ENCODE data around the gene THOC7. TPM values are rescaled to one million over a fixed set of nuclear protein-coding genes. Genes with fewer than 3 reads are reported as not detected.

THOC7 gene
- total and polyA plus RNA-seq, 2 experiments from 2014 or later = 49.1 to 115 TPM

- Histone ChIP-seq H3K36me3 (no peaks in the 10 kb centered on the region), H3K9me3 (ENCODE audit: low read depth) (no peaks in the 10 kb centered on the region), H3K27ac (no peak overlapping the region), H3K4me1 (ENCODE audit: low read depth) (peaks cover 7% of the 10 kb centered on the region), H3K4me3 (no peak overlapping the region), H3K27me3 (no peaks in the 10 kb centered on the region)
- no peak for TF ChIP-seq CTCF (IDR thresholded peaks at IDR 0.05; ENCODE audit: low read depth, low read length)
- DNase-seq (ENCODE audit: low read depth in 1 of 2, low spot score in 1 of 2) = no peak
These were observed 42.4 kb upstream of the THOC7 start for GRCh38 chr3:63905731-63906620.

GRCh38 chr3:63900459-63900858, 36.9 kb upstream of the THOC7 start:
- Histone ChIP-seq H3K27ac (no peak overlapping the region), H3K4me1 (ENCODE audit: low read depth) (peaks cover 13% of the 10 kb centered on the region), H3K27me3 (no peaks in the 10 kb centered on the region), H3K9me3 (ENCODE audit: low read depth) (no peaks in the 10 kb centered on the region), H3K4me3 (no peak overlapping the region), H3K36me3 (peaks cover 4% of the 10 kb centered on the region)
- no peak for TF ChIP-seq CTCF (IDR thresholded peaks at IDR 0.05; ENCODE audit: low read depth, low read length)
- peak; percentile 45 to 65 for DNase-seq (ENCODE audit: low read depth in 1 of 2, low spot score in 1 of 2)

- H3K27ac ChIP-seq = no peak overlapping the region
- no peaks in the 10 kb centered on the region for H3K9me3 ChIP-seq (ENCODE audit: low read depth)
- no peak for DNase-seq (ENCODE audit: low read depth in 1 of 2, low spot score in 1 of 2)
- peaks cover 4% of the 10 kb centered on the region for H3K36me3 ChIP-seq
- H3K4me3 ChIP-seq = no peak overlapping the region
- H3K27me3 ChIP-seq = no peaks in the 10 kb centered on the region
- H3K4me1 ChIP-seq (ENCODE audit: low read depth) = peaks cover 13% of the 10 kb centered on the region
- no peak for TF ChIP-seq CTCF (IDR thresholded peaks at IDR 0.05; ENCODE audit: low read depth, low read length)
These were observed 36.4 kb upstream of the THOC7 start for GRCh38 chr3:63900010-63900409.

GRCh38 chr3:63896332-63897030, 32.9 kb upstream of the THOC7 start:
- peaks cover 13% of the 10 kb centered on the region for H3K4me1 ChIP-seq (ENCODE audit: low read depth)
- H3K9me3 ChIP-seq (ENCODE audit: low read depth) = no peaks in the 10 kb centered on the region
- peaks cover 4% of the 10 kb centered on the region for H3K36me3 ChIP-seq
- H3K27ac ChIP-seq = no peak overlapping the region
- no peak for DNase-seq (ENCODE audit: low read depth in 1 of 2, low spot score in 1 of 2)
- no peaks in the 10 kb centered on the region for H3K27me3 ChIP-seq
- no peak overlapping the region for H3K4me3 ChIP-seq
- no peak for TF ChIP-seq CTCF (IDR thresholded peaks at IDR 0.05; ENCODE audit: low read depth, low read length)

GRCh38 chr3:63895422-63896189, 32.0 kb upstream of the THOC7 start:
- DNase-seq (ENCODE audit: low read depth in 1 of 2, low spot score in 1 of 2) = no peak
- Histone ChIP-seq H3K27me3 (no peaks in the 10 kb centered on the region), H3K9me3 (ENCODE audit: low read depth) (no peaks in the 10 kb centered on the region), H3K36me3 (peaks cover 4% of the 10 kb centered on the region), H3K4me3 (no peak overlapping the region), H3K27ac (no peak overlapping the region), H3K4me1 (ENCODE audit: low read depth) (peaks cover 13% of the 10 kb centered on the region)
- TF ChIP-seq CTCF (IDR thresholded peaks at IDR 0.05; ENCODE audit: low read depth, low read length) = no peak

Data from cardiac muscle cell (in vitro differentiated cells and primary cell).